ENCODE measurements around the gene IPO7.

Gene IPO7

GRCh38 chr11:9455722-9456121, 71.3 kb downstream of the IPO7 start:
- TF ChIP-seq POLR2A (IDR thresholded peaks at IDR 0.05; ENCODE audit: low read length) (no peak), GATA1 (IDR thresholded peaks at IDR 0.05; ENCODE audit: low read depth, low read length) (no peak)
- no peak for DNase-seq

- peak; percentile 68 to 80 for DNase-seq
- TF ChIP-seq GATA1 (IDR thresholded peaks at IDR 0.05; ENCODE audit: low read depth, low read length) = no peak
- TF ChIP-seq POLR2A (IDR thresholded peaks at IDR 0.05; ENCODE audit: low read length) = no peak
Observed at GRCh38 chr11:9459667-9460321, 75.3 kb downstream of the IPO7 start.

GRCh38 chr11:9460322-9461062, 76.0 kb downstream of the IPO7 start, which contains the start of gene ZNF143:
Gene ZNF143, plus strand, starts transcription at chr11:9461012. Its CDS starts 10,297 bp downstream, at chr11:9471309.
- peak; percentile 100 for DNase-seq
- no peak for TF ChIP-seq GATA1 (IDR thresholded peaks at IDR 0.05; ENCODE audit: low read depth, low read length)
- peak; percentile 94 for TF ChIP-seq POLR2A (IDR thresholded peaks at IDR 0.05; ENCODE audit: low read length)

- peak; percentile 92 to 94 for DNase-seq
- TF ChIP-seq POLR2A (IDR thresholded peaks at IDR 0.05; ENCODE audit: low read length) = peak; percentile 96
- TF ChIP-seq GATA1 (IDR thresholded peaks at IDR 0.05; ENCODE audit: low read depth, low read length) = no peak
Observed at GRCh38 chr11:9461063-9461759, 76.8 kb downstream of the IPO7 start.

GRCh38 chr11:9461760-9462134, 77.3 kb downstream of the IPO7 start:
- TF ChIP-seq GATA1 (IDR thresholded peaks at IDR 0.05; ENCODE audit: low read depth, low read length) = no peak
- no peak for TF ChIP-seq POLR2A (IDR thresholded peaks at IDR 0.05; ENCODE audit: low read length)
- DNase-seq = peak; percentile 21 to 56

GRCh38 chr11:9462172-9462799, 77.8 kb downstream of the IPO7 start:
- peak in 1 of 2 experiments; percentile 44 for DNase-seq
- TF ChIP-seq POLR2A (IDR thresholded peaks at IDR 0.05; ENCODE audit: low read length) (no peak), GATA1 (IDR thresholded peaks at IDR 0.05; ENCODE audit: low read depth, low read length) (no peak)

GRCh38 chr11:9462806-9463537, 78.5 kb downstream of the IPO7 start:
- peak; percentile 15 to 30 for DNase-seq
- no peak for TF ChIP-seq POLR2A (IDR thresholded peaks at IDR 0.05; ENCODE audit: low read length)
- no peak for TF ChIP-seq GATA1 (IDR thresholded peaks at IDR 0.05; ENCODE audit: low read depth, low read length)

GRCh38 chr11:9470765-9471164, 86.3 kb downstream of the IPO7 start:
- TF ChIP-seq POLR2A (IDR thresholded peaks at IDR 0.05; ENCODE audit: low read length) (no peak), GATA1 (IDR thresholded peaks at IDR 0.05; ENCODE audit: low read depth, low read length) (no peak)

GRCh38 chr11:9473408-9473807, 89.0 kb downstream of the IPO7 start:
- DNase-seq = no peak
- TF ChIP-seq POLR2A (IDR thresholded peaks at IDR 0.05; ENCODE audit: low read length) (no peak), GATA1 (IDR thresholded peaks at IDR 0.05; ENCODE audit: low read depth, low read length) (no peak)

More at GRCh38 chr11:9470765-9471164, 86.3 kb downstream of the IPO7 start:
- DNase-seq = no peak

GRCh38 chr11:9479899-9480298, 95.4 kb downstream of the IPO7 start:
- no peak for TF ChIP-seq POLR2A (IDR thresholded peaks at IDR 0.05; ENCODE audit: low read length)
- no peak for TF ChIP-seq GATA1 (IDR thresholded peaks at IDR 0.05; ENCODE audit: low read depth, low read length)
- DNase-seq = no peak

- DNase-seq = no peak
Observed at GRCh38 chr11:9489080-9489765, 104.8 kb downstream of the IPO7 start.

GRCh38 chr11:9490376-9490775, 105.9 kb downstream of the IPO7 start:
- TF ChIP-seq GATA1 (IDR thresholded peaks at IDR 0.05; ENCODE audit: low read depth, low read length) = no peak
- no peak for TF ChIP-seq POLR2A (IDR thresholded peaks at IDR 0.05; ENCODE audit: low read length)
- no peak for DNase-seq

More at GRCh38 chr11:9489080-9489765, 104.8 kb downstream of the IPO7 start:
- TF ChIP-seq POLR2A (IDR thresholded peaks at IDR 0.05; ENCODE audit: low read length) (no peak), GATA1 (IDR thresholded peaks at IDR 0.05; ENCODE audit: low read depth, low read length) (no peak)

GRCh38 chr11:9493492-9493891, 109.0 kb downstream of the IPO7 start:
- DNase-seq = no peak
- TF ChIP-seq GATA1 (IDR thresholded peaks at IDR 0.05; ENCODE audit: low read depth, low read length) = no peak
- no peak for TF ChIP-seq POLR2A (IDR thresholded peaks at IDR 0.05; ENCODE audit: low read length)

All from erythroblast (primary cell).